Measurements from ENCODE around the gene CCDC13.

Gene CCDC13

GRCh38 chr3:42729404-42730145 is 43.5 kb downstream of the CCDC13 start:
- TF ChIP-seq, protein P1, sequence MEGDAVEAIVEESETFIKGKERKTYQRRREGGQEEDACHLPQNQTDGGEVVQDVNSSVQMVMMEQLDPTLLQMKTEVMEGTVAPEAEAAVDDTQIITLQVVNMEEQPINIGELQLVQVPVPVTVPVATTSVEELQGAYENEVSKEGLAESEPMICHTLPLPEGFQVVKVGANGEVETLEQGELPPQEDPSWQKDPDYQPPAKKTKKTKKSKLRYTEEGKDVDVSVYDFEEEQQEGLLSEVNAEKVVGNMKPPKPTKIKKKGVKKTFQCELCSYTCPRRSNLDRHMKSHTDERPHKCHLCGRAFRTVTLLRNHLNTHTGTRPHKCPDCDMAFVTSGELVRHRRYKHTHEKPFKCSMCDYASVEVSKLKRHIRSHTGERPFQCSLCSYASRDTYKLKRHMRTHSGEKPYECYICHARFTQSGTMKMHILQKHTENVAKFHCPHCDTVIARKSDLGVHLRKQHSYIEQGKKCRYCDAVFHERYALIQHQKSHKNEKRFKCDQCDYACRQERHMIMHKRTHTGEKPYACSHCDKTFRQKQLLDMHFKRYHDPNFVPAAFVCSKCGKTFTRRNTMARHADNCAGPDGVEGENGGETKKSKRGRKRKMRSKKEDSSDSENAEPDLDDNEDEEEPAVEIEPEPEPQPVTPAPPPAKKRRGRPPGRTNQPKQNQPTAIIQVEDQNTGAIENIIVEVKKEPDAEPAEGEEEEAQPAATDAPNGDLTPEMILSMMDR (IDR thresholded peaks at IDR 0.05; ENCODE audit: control extremely low read depth, extremely low read depth, low read depth, missing control alignments): no peak
- no peak for DNase-seq (ENCODE audit: extremely low spot score)
- ChIA-PET POLR2A (no interaction called here), CTCF (no interaction called here)

- CTCF ChIA-PET: no interaction called here
- POLR2A ChIA-PET: no interaction called here
- TF ChIP-seq, protein P1 (IDR thresholded peaks at IDR 0.05; ENCODE audit: control extremely low read depth, extremely low read depth, low read depth, missing control alignments): no peak
- no peak for DNase-seq (ENCODE audit: extremely low spot score)
Measured at GRCh38 chr3:42728668-42729364, 44.2 kb downstream of the CCDC13 start.

- no peak for DNase-seq (ENCODE audit: extremely low spot score)
- TF ChIP-seq, protein P1 (IDR thresholded peaks at IDR 0.05; ENCODE audit: control extremely low read depth, extremely low read depth, low read depth, missing control alignments): no peak
- CTCF ChIA-PET: no interaction called here
- POLR2A ChIA-PET: no interaction called here
Measured at GRCh38 chr3:42728056-42728455, 45.0 kb downstream of the CCDC13 start.

GRCh38 chr3:42725454-42725853 is 47.6 kb downstream of the CCDC13 start:
- CTCF ChIA-PET: interaction anchor here (0.7 to 2.1 kb wide), 2 partner anchors 13 to 478 kb away, joined by 3 to 5 read pairs; no protein-coding TSS in a partner anchor
- no peak for DNase-seq (ENCODE audit: extremely low spot score)
- POLR2A ChIA-PET: no interaction called here
- TF ChIP-seq, protein P1 (IDR thresholded peaks at IDR 0.05; ENCODE audit: control extremely low read depth, extremely low read depth, low read depth, missing control alignments): no peak

DNA sequence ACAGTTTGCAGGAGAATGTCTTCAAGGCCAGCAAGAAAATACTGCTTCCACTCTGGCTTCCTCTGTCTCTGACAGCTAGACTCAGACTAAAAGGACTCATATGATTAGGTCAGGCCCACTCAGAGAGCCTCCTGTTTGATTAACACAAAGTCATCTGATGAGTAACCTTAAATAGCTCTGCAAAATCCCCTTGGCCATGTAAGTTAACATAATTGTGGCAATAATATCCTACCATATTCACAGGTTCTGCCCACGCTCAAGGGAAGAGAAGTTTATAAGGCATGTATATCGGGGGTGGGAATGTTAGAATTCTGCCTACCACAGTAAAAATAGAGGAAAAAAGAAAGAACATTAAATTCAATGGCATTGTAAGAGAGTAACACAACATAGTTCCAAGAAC is 49.8 kb downstream of the CCDC13 start:
- no peak for DNase-seq (ENCODE audit: extremely low spot score)
- TF ChIP-seq, protein P1 (IDR thresholded peaks at IDR 0.05; ENCODE audit: control extremely low read depth, extremely low read depth, low read depth, missing control alignments): no peak
- ChIA-PET POLR2A (no interaction called here), CTCF (interaction anchor here (0.9 to 1.5 kb wide), 3 partner anchors 10 to 29 kb away, joined by 4 read pairs; no protein-coding TSS in a partner anchor)
